ENCODE data around the gene PPP3CB. TPM values are rescaled to one million over a fixed set of nuclear protein-coding genes. Genes with fewer than 3 reads are reported as not detected.

PPP3CB gene
- polyA plus RNA-seq, 4 donors, result 70.6 to 87.0 (median 71.7) TPM

Other genes with a start within 250 kb of the PPP3CB start
- gene DNAJC9, start 248.8 kb downstream of the PPP3CB start, polyA plus RNA-seq (ENCODE audit: insufficient read length in 4 of 4), result 10 to 100 TPM; 28.1 to 38.8 (median 33.0) TPM
- 10 to 100 TPM; 60.8 to 93.7 (median 76.2) TPM for gene MRPS16, start 243.4 kb downstream of the PPP3CB start, polyA plus RNA-seq (ENCODE audit: insufficient read length in 4 of 4)
- gene CFAP70, start 137.2 kb downstream of the PPP3CB start, polyA plus RNA-seq (ENCODE audit: insufficient read length in 4 of 4), result 10 to 100 TPM in 3 of 4 donors, 1 to 10 TPM in 1; 2.7 to 24.5 (median 14.5) TPM
- gene ANXA7, start 82.0 kb downstream of the PPP3CB start, polyA plus RNA-seq (ENCODE audit: insufficient read length in 4 of 4), result 100 to 1,000 TPM in 1 of 4 donors, 10 to 100 TPM in 3; 82.4 to 101 (median 91.3) TPM
- 1 to 10 TPM; 1.5 to 5.0 (median 1.9) TPM for gene MSS51, start 62.5 kb downstream of the PPP3CB start, polyA plus RNA-seq (ENCODE audit: insufficient read length in 4 of 4)
- gene USP54, start 95.3 kb upstream of the PPP3CB start, polyA plus RNA-seq (ENCODE audit: insufficient read length in 4 of 4), result 10 to 100 TPM; 16.7 to 40.2 (median 33.9) TPM
- gene MYOZ1, start 145.4 kb upstream of the PPP3CB start, polyA plus RNA-seq (ENCODE audit: insufficient read length in 4 of 4), result 1 to 10 TPM; 1.4 to 5.8 (median 4.5) TPM
- under 1 TPM; 0.19 to 0.81 (median 0.48) TPM for gene SYNPO2L, start 160.0 kb upstream of the PPP3CB start, polyA plus RNA-seq (ENCODE audit: insufficient read length in 4 of 4)
- gene AGAP5, start 202.1 kb upstream of the PPP3CB start, polyA plus RNA-seq (ENCODE audit: insufficient read length in 4 of 4), result 10 to 100 TPM in 3 of 4 donors, 1 to 10 TPM in 1; 4.8 to 32.9 (median 12.8) TPM
- 10 to 100 TPM; 54.4 to 70.3 (median 66.7) TPM for gene SEC24C, start 248.3 kb upstream of the PPP3CB start, polyA plus RNA-seq (ENCODE audit: insufficient read length in 4 of 4)

Measured in left renal pelvis (tissue), 4 donors.